BLaER1 (cell line): ENCODE results near the gene CORIN.
"Not testable (repeated sequence)": the region's sequence is repeated elsewhere in the genome, so short reads cannot be mapped to it uniquely, and the experiment has no call there.

Source experiments
- H3K27ac ChIP-seq: shearing (Covaris generic); formaldehyde crosslinking; 2 replicates; pipeline ENCODE4 v1.8.1; 2022
- H3K27me3 ChIP-seq: shearing (Covaris generic); formaldehyde crosslinking; 2 replicates; pipeline ENCODE4 v1.8.1; 2022
- H3K36me3 ChIP-seq: shearing (Covaris generic); formaldehyde crosslinking; 2 replicates; pipeline ENCODE4 v1.8.1; 2022
- H3K4me1 ChIP-seq: shearing (Covaris generic); formaldehyde crosslinking; 2 replicates; pipeline ENCODE4 v1.8.1; 2022
- H3K4me2 ChIP-seq: shearing (Covaris generic); formaldehyde crosslinking; 2 replicates; pipeline ENCODE4 v1.8.1; 2022
- H3K4me3 ChIP-seq: shearing (Covaris generic); formaldehyde crosslinking; 2 replicates; pipeline ENCODE4 v1.8.1; 2022
- H3K9ac ChIP-seq: shearing (Covaris generic); formaldehyde crosslinking; 2 replicates; pipeline ENCODE4 v1.8.1; 2022
- H3K9me3 ChIP-seq: shearing (Covaris generic); formaldehyde crosslinking; 2 replicates; pipeline ENCODE4 v1.8.1; 2022
- H4K20me1 ChIP-seq: shearing (Covaris generic); formaldehyde crosslinking; 2 replicates; pipeline ENCODE4 v1.8.1; 2022
- Cebpa-rat ChIP-seq: shearing (Covaris generic); IDR thresholded peaks from 2 replicates; pipeline ENCODE4 v1.8.1; 2022

CORIN gene

GRCh38 chr4:47715716-47716416 lies 122.0 kb downstream of the CORIN start:
- no peak overlapping the region for H3K4me2 ChIP-seq
- H3K4me3 ChIP-seq: no peak overlapping the region
- H3K27me3 ChIP-seq: no peaks in the 10 kb centered on the region
- no peak overlapping the region for H3K9ac ChIP-seq
- H3K4me1 ChIP-seq: no peaks in the 10 kb centered on the region
- no peaks in the 10 kb centered on the region for H4K20me1 ChIP-seq
- H3K36me3 ChIP-seq: no peaks in the 10 kb centered on the region
- no peak overlapping the region for H3K27ac ChIP-seq
- no peak for TF ChIP-seq Cebpa-rat
- H3K9me3 ChIP-seq: no peaks in the 10 kb centered on the region

- TF ChIP-seq Cebpa-rat: no peak
- no peak overlapping the region for H3K4me3 ChIP-seq
Observed at GRCh38 chr4:47714269-47714668, 123.6 kb downstream of the CORIN start.

GRCh38 chr4:47713129-47713834 lies 124.6 kb downstream of the CORIN start:
- Histone ChIP-seq H3K27ac (no peak overlapping the region), H4K20me1 (no peaks in the 10 kb centered on the region), H3K36me3 (no peaks in the 10 kb centered on the region), H3K4me3 (no peak overlapping the region), H3K27me3 (no peaks in the 10 kb centered on the region), H3K9ac (no peak overlapping the region), H3K4me2 (no peak overlapping the region), H3K4me1 (no peaks in the 10 kb centered on the region), H3K9me3 (no peaks in the 10 kb centered on the region)
- no peak for TF ChIP-seq Cebpa-rat

More at GRCh38 chr4:47714269-47714668, 123.6 kb downstream of the CORIN start:
- Histone ChIP-seq H4K20me1 (no peaks in the 10 kb centered on the region), H3K27ac (no peak overlapping the region), H3K27me3 (no peaks in the 10 kb centered on the region), H3K4me1 (no peaks in the 10 kb centered on the region), H3K9me3 (no peaks in the 10 kb centered on the region), H3K4me2 (no peak overlapping the region), H3K36me3 (no peaks in the 10 kb centered on the region), H3K9ac (no peak overlapping the region)

GRCh38 chr4:47711646-47712045 lies 126.2 kb downstream of the CORIN start:
- Histone ChIP-seq H3K4me2 (no peak overlapping the region), H3K4me3 (no peak overlapping the region), H3K4me1 (no peaks in the 10 kb centered on the region), H3K27ac (no peak overlapping the region), H3K9ac (no peak overlapping the region), H3K9me3 (no peaks in the 10 kb centered on the region), H3K36me3 (no peaks in the 10 kb centered on the region), H3K27me3 (no peaks in the 10 kb centered on the region), H4K20me1 (no peaks in the 10 kb centered on the region)
- no peak for TF ChIP-seq Cebpa-rat

- H3K27me3 ChIP-seq: no peaks in the 10 kb centered on the region
- H3K9ac ChIP-seq: no peak overlapping the region
- no peaks in the 10 kb centered on the region for H4K20me1 ChIP-seq
- no peak overlapping the region for H3K27ac ChIP-seq
- H3K4me3 ChIP-seq: no peak overlapping the region
- H3K36me3 ChIP-seq: no peaks in the 10 kb centered on the region
- no peak overlapping the region for H3K4me2 ChIP-seq
- no peaks in the 10 kb centered on the region for H3K9me3 ChIP-seq
- H3K4me1 ChIP-seq: no peaks in the 10 kb centered on the region
- no peak for TF ChIP-seq Cebpa-rat
Observed at GRCh38 chr4:47711183-47711582, 126.7 kb downstream of the CORIN start.

- not testable (repeated sequence) for H4K20me1 ChIP-seq, H3K27me3 ChIP-seq, H3K9me3 ChIP-seq, H3K4me3 ChIP-seq, H3K9ac ChIP-seq, H3K4me2 ChIP-seq, H3K27ac ChIP-seq, H3K4me1 ChIP-seq, H3K36me3 ChIP-seq
Observed at GRCh38 chr4:47706352-47706751, 131.5 kb downstream of the CORIN start.

GRCh38 chr4:47705326-47705981 lies 132.4 kb downstream of the CORIN start:
- Histone ChIP-seq H3K9me3 (no peaks in the 10 kb centered on the region), H3K4me3 (no peak overlapping the region), H3K27me3 (no peaks in the 10 kb centered on the region), H3K9ac (no peak overlapping the region), H4K20me1 (no peaks in the 10 kb centered on the region), H3K27ac (no peak overlapping the region), H3K4me2 (no peak overlapping the region), H3K36me3 (no peaks in the 10 kb centered on the region), H3K4me1 (no peaks in the 10 kb centered on the region)
- no peak for TF ChIP-seq Cebpa-rat

GRCh38 chr4:47704693-47705325 lies 133.1 kb downstream of the CORIN start:
- Histone ChIP-seq H3K4me3 (no peak overlapping the region), H3K27me3 (no peaks in the 10 kb centered on the region), H3K9me3 (no peaks in the 10 kb centered on the region), H3K9ac (no peak overlapping the region), H3K4me1 (no peaks in the 10 kb centered on the region), H3K36me3 (no peaks in the 10 kb centered on the region), H4K20me1 (no peaks in the 10 kb centered on the region), H3K4me2 (no peak overlapping the region), H3K27ac (no peak overlapping the region)
- no peak for TF ChIP-seq Cebpa-rat

GRCh38 chr4:47703956-47704355 lies 133.9 kb downstream of the CORIN start:
- TF ChIP-seq Cebpa-rat: no peak
- Histone ChIP-seq H4K20me1 (no peaks in the 10 kb centered on the region), H3K9me3 (no peaks in the 10 kb centered on the region), H3K9ac (no peak overlapping the region), H3K4me2 (no peak overlapping the region), H3K27ac (no peak overlapping the region), H3K4me1 (no peaks in the 10 kb centered on the region), H3K27me3 (no peaks in the 10 kb centered on the region), H3K36me3 (no peaks in the 10 kb centered on the region), H3K4me3 (no peak overlapping the region)

- Histone ChIP-seq H3K27ac (no peak overlapping the region), H3K4me1 (no peaks in the 10 kb centered on the region), H3K9me3 (no peaks in the 10 kb centered on the region), H3K4me2 (no peak overlapping the region), H3K27me3 (no peaks in the 10 kb centered on the region), H3K4me3 (no peak overlapping the region), H3K36me3 (no peaks in the 10 kb centered on the region), H4K20me1 (no peaks in the 10 kb centered on the region), H3K9ac (no peak overlapping the region)
- no peak for TF ChIP-seq Cebpa-rat
Observed at GRCh38 chr4:47703008-47703407, 134.9 kb downstream of the CORIN start.
